HG02588 (cell line): ENCODE results near the gene SLC25A51.

Experiments used
- ATAC-seq: cut with Tn5 transposase; IDR thresholded peaks from one replicate; pipeline ENCODE4 v1.9.1; 2021; ENCODE audit warnings: mild to moderate bottlenecking, moderate library complexity; ENCODE audit not compliant: unreplicated experiment

The SLC25A51 gene

GRCh38 chr9:37937366-37937765 lies 33.4 kb upstream of the SLC25A51 start:
- no peak for ATAC-seq

GRCh38 chr9:37936965-37937364 lies 33.0 kb upstream of the SLC25A51 start:
- ATAC-seq = no peak

GRCh38 chr9:37936376-37936775 lies 32.4 kb upstream of the SLC25A51 start:
- ATAC-seq = no peak

GRCh38 chr9:37935096-37935495 lies 31.2 kb upstream of the SLC25A51 start:
- no peak for ATAC-seq

GRCh38 chr9:37931592-37931991 lies 27.7 kb upstream of the SLC25A51 start:
- no peak for ATAC-seq

- no peak for ATAC-seq
Observed at GRCh38 chr9:37929441-37929895, 25.5 kb upstream of the SLC25A51 start.

GRCh38 chr9:37928552-37929430 lies 24.9 kb upstream of the SLC25A51 start:
- ATAC-seq = no peak

GRCh38 chr9:37927601-37928551 lies 23.9 kb upstream of the SLC25A51 start:
- no peak for ATAC-seq

- ATAC-seq = no peak
Observed at GRCh38 chr9:37927132-37927531, 23.2 kb upstream of the SLC25A51 start.

GRCh38 chr9:37926737-37927118 lies 22.8 kb upstream of the SLC25A51 start:
- no peak for ATAC-seq

- ATAC-seq = no peak
Observed at GRCh38 chr9:37925786-37926736, 22.1 kb upstream of the SLC25A51 start.

GRCh38 chr9:37925006-37925405 lies 21.1 kb upstream of the SLC25A51 start:
- no peak for ATAC-seq

GRCh38 chr9:37924538-37924937 lies 20.6 kb upstream of the SLC25A51 start:
- ATAC-seq = no peak

- ATAC-seq = no peak
Observed at GRCh38 chr9:37923796-37924427, 20.0 kb upstream of the SLC25A51 start.

GRCh38 chr9:37923118-37923795 lies 19.3 kb upstream of the SLC25A51 start:
- no peak for ATAC-seq

- no peak for ATAC-seq
Observed at GRCh38 chr9:37922363-37923117, 18.6 kb upstream of the SLC25A51 start.

GRCh38 chr9:37921546-37922300 lies 17.8 kb upstream of the SLC25A51 start:
- no peak for ATAC-seq

- ATAC-seq = no peak
Observed at GRCh38 chr9:37921168-37921510, 17.2 kb upstream of the SLC25A51 start.
